ENCODE data around the gene TMIGD1. TPM values are rescaled to one million over a fixed set of nuclear protein-coding genes. Genes with fewer than 3 reads are reported as not detected.
A peak's percentile ranks its signal among the peaks of the same experiment; 100 is the strongest.

The TMIGD1 gene
- total and polyA plus RNA-seq, 2 of the 13 experiments (the other 11 are each of a cell fraction or from before 2014, with no cell fraction given), result not detected

- TF ChIP-seq ZNF609 (CRISPR knock-in tag; IDR thresholded peaks at IDR 0.05; ENCODE audit: borderline replicate concordance), result peak; percentile 60; the same call in 1 of the 2 replicates
- no peak for TF ChIP-seq ZNF747 (CRISPR knock-in tag; IDR thresholded peaks at IDR 0.05; ENCODE audit: borderline replicate concordance)
- peak; percentile 89 for TF ChIP-seq MEIS1 (CRISPR knock-in tag; IDR thresholded peaks at IDR 0.05; ENCODE audit: borderline replicate concordance)
- TF ChIP-seq PHF5A (CRISPR knock-in tag; IDR thresholded peaks at IDR 0.05; ENCODE audit: low read depth, unreplicated experiment), result no peak
- TF ChIP-seq RXRA (CRISPR knock-in tag; IDR thresholded peaks at IDR 0.05), result peak; percentile 92; the same call in 1 of the 2 replicates
- TF ChIP-seq ZNF275 (CRISPR knock-in tag; IDR thresholded peaks at IDR 0.05; ENCODE audit: borderline replicate concordance), result no peak
- TF ChIP-seq TEF (CRISPR knock-in tag; IDR thresholded peaks at IDR 0.05), result no peak
- TF ChIP-seq NR2C2 (CRISPR knock-in tag; IDR thresholded peaks at IDR 0.05; ENCODE audit: borderline replicate concordance), result peak; percentile 83
- TF ChIP-seq CHCHD3 (CRISPR knock-in tag; IDR thresholded peaks at IDR 0.05), result no peak
- TF ChIP-seq CENPT (CRISPR knock-in tag; IDR thresholded peaks at IDR 0.05; ENCODE audit: low read depth), result no peak
- TF ChIP-seq POGZ (CRISPR knock-in tag; IDR thresholded peaks at IDR 0.05), result peak; percentile 80
- TF ChIP-seq ZNF235 (CRISPR knock-in tag; IDR thresholded peaks at IDR 0.05; ENCODE audit: borderline replicate concordance), result no peak
- no peak for TF ChIP-seq HMGXB3 (CRISPR knock-in tag; IDR thresholded peaks at IDR 0.05; ENCODE audit: borderline replicate concordance)
- 0 out of 2 replicates have a peak, but pooled peaks have one; percentile 24 for TF ChIP-seq NRL (CRISPR knock-in tag; IDR thresholded peaks at IDR 0.05; ENCODE audit: borderline replicate concordance)
Observed at GRCh38 chr17:30337393-30337999, 3.6 kb upstream of the TMIGD1 start (continued).
